GM06990 (cell line): Measurements from ENCODE around the gene ILK.

Experiments
- DNase-seq: peaks from one replicate; pipeline ENCODE4 v3.0.0-alpha.2; 2011; ENCODE audit not compliant: insufficient read length; ENCODE audit errors: extremely low read depth
- H3K27me3 ChIP-seq: replicated peaks from 2 replicates; pipeline ENCODE4 v1.6.0; 2011; ENCODE audit warnings: low read length; ENCODE audit not compliant: control insufficient read depth, insufficient read depth
- H3K36me3 ChIP-seq: 2 replicates; pipeline ENCODE4 v1.5.1; 2011; ENCODE audit warnings: low read length; ENCODE audit not compliant: control insufficient read depth, insufficient read depth
- H3K4me3 ChIP-seq: replicated peaks from 2 replicates; pipeline ENCODE4 v1.5.1; 2011; ENCODE audit warnings: low read depth, mild to moderate bottlenecking, control low read depth, low read length
- CTCF ChIP-seq: IDR thresholded peaks from 2 replicates; pipeline ENCODE4 v1.5.1; 2011; ENCODE audit warnings: low read length, control low read depth, mild to moderate bottlenecking, inconsistent platforms; ENCODE audit not compliant: insufficient read depth, poor library complexity, severe bottlenecking

ILK gene

GRCh38 chr11:6637871-6638270 is 34.3 kb downstream of the ILK start:
- Histone ChIP-seq H3K4me3 (no peak overlapping the region), H3K27me3 (no peaks in the 10 kb centered on the region), H3K36me3 (no peaks in the 10 kb centered on the region)
- DNase-seq: no peak
- no peak for TF ChIP-seq CTCF

- H3K27me3 ChIP-seq: no peaks in the 10 kb centered on the region
- TF ChIP-seq CTCF: no peak
- no peaks in the 10 kb centered on the region for H3K36me3 ChIP-seq
- no peak for DNase-seq
- H3K4me3 ChIP-seq: no peak overlapping the region
These were observed 34.9 kb downstream of the ILK start for GRCh38 chr11:6638429-6638828.

GRCh38 chr11:6640036-6640984 is 36.7 kb downstream of the ILK start:
- Histone ChIP-seq H3K27me3 (no peaks in the 10 kb centered on the region), H3K36me3 (no peaks in the 10 kb centered on the region), H3K4me3 (no peak overlapping the region)
- no peak for TF ChIP-seq CTCF
- DNase-seq: no peak

- DNase-seq: no peak
- no peaks in the 10 kb centered on the region for H3K27me3 ChIP-seq
- no peak for TF ChIP-seq CTCF
- H3K36me3 ChIP-seq: no peaks in the 10 kb centered on the region
- no peak overlapping the region for H3K4me3 ChIP-seq
These were observed 37.6 kb downstream of the ILK start for GRCh38 chr11:6640985-6641701.

GRCh38 chr11:6642957-6643356 is 39.4 kb downstream of the ILK start:
- no peaks in the 10 kb centered on the region for H3K27me3 ChIP-seq
- no peak for TF ChIP-seq CTCF
- no peak overlapping the region for H3K4me3 ChIP-seq
- H3K36me3 ChIP-seq: no peaks in the 10 kb centered on the region
- DNase-seq: no peak
